ENCODE data around the gene FGFR2. TPM values are rescaled to one million over a fixed set of nuclear protein-coding genes. Genes with fewer than 3 reads are reported as not detected.

FGFR2 gene
- total RNA-seq, 1 donor: 13.8 TPM

DNA sequence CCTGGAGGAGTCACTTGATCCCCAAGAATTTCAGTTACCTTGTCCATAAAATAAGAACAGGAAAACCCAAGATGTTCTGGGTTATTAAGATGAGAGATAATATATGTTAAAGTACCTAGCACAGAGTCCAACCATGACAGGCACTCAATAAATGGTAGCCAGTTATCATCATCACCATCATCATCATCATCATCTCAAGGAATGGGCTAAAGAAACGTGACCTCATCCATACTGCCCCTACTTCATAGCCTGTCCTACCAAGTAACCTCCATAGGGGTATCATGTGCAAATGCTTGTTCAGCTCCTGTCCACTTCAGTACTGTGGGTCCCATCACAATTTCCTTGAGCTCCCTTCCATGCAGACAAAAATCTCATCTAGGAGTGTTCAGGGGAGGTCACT is 14.4 kb downstream of the FGFR2 start:
- no peak for DNase-seq (ENCODE audit: insufficient read length, low spot score, missing footprints)
- Histone ChIP-seq H3K27me3 (ENCODE audit: insufficient read depth, low read length) (no peaks in the 10 kb centered on the region), H3K9me3 (ENCODE audit: low read depth, low read length) (no peaks in the 10 kb centered on the region), H3K4me3 (ENCODE audit: insufficient read depth, low read length) (no peak overlapping the region), H3K79me2 (ENCODE audit: insufficient read depth, low read length) (no peaks in the 10 kb centered on the region), H3K27ac (ENCODE audit: low read depth, low read length) (no peak overlapping the region), H3K4me1 (ENCODE audit: insufficient read depth, low read length) (no peaks in the 10 kb centered on the region), H3K36me3 (ENCODE audit: insufficient read depth, low read length) (no peaks in the 10 kb centered on the region), H4K20me1 (ENCODE audit: insufficient read depth, low read length) (no peaks in the 10 kb centered on the region), H3K4me2 (ENCODE audit: insufficient read depth, low read length) (no peak overlapping the region), H2AFZ (ENCODE audit: low read length) (no peak overlapping the region)
- no peak for TF ChIP-seq CTCF (IDR thresholded peaks at IDR 0.05; ENCODE audit: extremely low read depth, low read depth, low read length)

DNA sequence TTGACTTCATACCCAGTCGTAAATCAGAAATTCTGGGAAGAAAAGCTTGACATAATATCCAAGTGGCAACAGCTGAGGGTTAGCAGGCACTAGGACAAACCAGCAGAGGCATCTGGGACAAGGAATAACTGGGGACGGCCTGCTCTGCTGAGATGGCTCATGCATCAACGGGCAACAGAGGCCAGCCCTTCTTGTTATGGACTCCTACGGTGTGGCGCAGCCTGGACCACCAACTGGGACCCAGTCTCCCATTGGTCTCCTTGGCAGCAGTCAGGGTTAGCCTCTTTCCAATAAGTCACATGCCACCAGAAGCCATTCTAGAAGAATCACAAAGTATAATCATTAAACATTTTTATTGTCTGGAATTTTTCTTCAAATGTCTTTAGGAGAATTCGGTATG is 15.0 kb downstream of the FGFR2 start:
- H3K27me3 ChIP-seq (ENCODE audit: insufficient read depth, low read length): no peaks in the 10 kb centered on the region

DNA sequence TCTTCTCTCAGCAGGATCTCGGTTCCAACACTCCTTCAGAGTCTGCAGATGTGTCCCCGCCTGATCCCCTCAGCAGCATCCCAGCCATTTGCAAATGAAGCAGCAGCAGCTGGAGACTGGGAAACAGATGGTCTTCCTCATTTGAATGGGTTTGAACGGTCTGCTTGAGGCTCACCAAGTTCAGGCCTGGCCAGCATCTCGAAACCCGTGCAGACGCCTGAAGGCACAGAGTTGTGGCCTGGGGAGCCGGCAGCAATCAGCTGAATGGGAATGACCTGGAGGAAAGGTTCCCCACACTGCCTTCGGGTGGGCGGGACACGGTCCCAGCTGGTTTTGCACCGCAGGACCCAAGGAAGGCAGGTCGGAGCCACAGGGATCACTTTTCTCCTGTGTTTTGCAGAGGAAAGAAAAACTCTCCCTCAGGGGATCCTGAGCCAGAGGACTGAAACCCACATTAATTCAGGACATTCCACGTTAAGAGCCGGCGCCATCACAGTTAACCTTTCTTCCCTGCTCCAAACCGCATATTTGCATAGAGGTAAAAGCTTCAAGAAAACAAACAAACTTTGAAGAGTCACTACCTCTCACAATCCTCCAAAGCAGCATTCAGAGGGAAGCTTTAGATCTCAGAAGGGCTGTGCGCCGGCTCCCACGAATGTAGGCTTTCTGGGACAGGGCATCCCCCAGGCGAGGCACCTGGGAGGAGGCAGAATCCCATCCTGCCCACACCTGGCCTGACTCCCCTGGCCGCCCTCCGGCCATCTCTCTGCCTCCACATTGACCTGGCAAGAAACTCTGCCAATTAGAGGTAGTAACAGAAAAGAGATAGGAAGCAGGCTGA is 17.7 kb downstream of the FGFR2 start:
- H3K36me3 ChIP-seq (ENCODE audit: insufficient read depth, low read length): no peaks in the 10 kb centered on the region
- no peak for DNase-seq (ENCODE audit: insufficient read length, low spot score, missing footprints)
- H3K4me2 ChIP-seq (ENCODE audit: insufficient read depth, low read length): no peak overlapping the region
- no peaks in the 10 kb centered on the region for H4K20me1 ChIP-seq (ENCODE audit: insufficient read depth, low read length)
- H3K79me2 ChIP-seq (ENCODE audit: insufficient read depth, low read length): no peaks in the 10 kb centered on the region
- no peak overlapping the region for H3K27ac ChIP-seq (ENCODE audit: low read depth, low read length)
- no peaks in the 10 kb centered on the region for H3K27me3 ChIP-seq (ENCODE audit: insufficient read depth, low read length)
- no peak for TF ChIP-seq CTCF (IDR thresholded peaks at IDR 0.05; ENCODE audit: extremely low read depth, low read depth, low read length)
- no peak overlapping the region for H3K4me3 ChIP-seq (ENCODE audit: insufficient read depth, low read length)
- H2AFZ ChIP-seq (ENCODE audit: low read length): no peak overlapping the region
- no peaks in the 10 kb centered on the region for H3K4me1 ChIP-seq (ENCODE audit: insufficient read depth, low read length)
- no peaks in the 10 kb centered on the region for H3K9me3 ChIP-seq (ENCODE audit: low read depth, low read length)

More for the DNA sequence above, 15.0 kb downstream of the FGFR2 start:
- Histone ChIP-seq H4K20me1 (ENCODE audit: insufficient read depth, low read length) (no peaks in the 10 kb centered on the region), H3K27ac (ENCODE audit: low read depth, low read length) (no peak overlapping the region), H3K4me2 (ENCODE audit: insufficient read depth, low read length) (no peak overlapping the region), H3K4me3 (ENCODE audit: insufficient read depth, low read length) (no peak overlapping the region), H3K9me3 (ENCODE audit: low read depth, low read length) (no peaks in the 10 kb centered on the region), H3K79me2 (ENCODE audit: insufficient read depth, low read length) (no peaks in the 10 kb centered on the region), H2AFZ (ENCODE audit: low read length) (no peak overlapping the region), H3K4me1 (ENCODE audit: insufficient read depth, low read length) (no peaks in the 10 kb centered on the region), H3K36me3 (ENCODE audit: insufficient read depth, low read length) (no peaks in the 10 kb centered on the region)
- no peak for DNase-seq (ENCODE audit: insufficient read length, low spot score, missing footprints)
- no peak for TF ChIP-seq CTCF (IDR thresholded peaks at IDR 0.05; ENCODE audit: extremely low read depth, low read depth, low read length)

DNA sequence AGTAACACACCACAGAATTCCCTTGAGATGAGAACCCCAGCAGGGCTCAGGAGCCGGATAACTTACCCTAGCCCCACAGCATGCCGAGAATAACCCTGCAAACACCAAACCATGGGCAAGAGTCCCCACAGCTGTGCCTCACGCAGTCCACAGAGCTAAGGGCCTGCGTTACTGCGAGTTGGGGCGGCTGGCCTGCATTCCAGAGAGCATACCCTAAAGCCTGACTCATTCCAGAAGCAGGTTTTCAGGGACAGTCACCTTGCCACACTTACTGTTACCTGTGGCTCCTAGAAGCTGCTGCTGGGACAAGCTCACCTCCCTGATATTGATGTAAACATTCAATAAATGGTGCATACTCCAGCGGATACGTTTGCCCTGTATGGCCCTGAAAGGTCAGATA is 18.6 kb downstream of the FGFR2 start:
- no peak overlapping the region for H3K4me2 ChIP-seq (ENCODE audit: insufficient read depth, low read length)
- no peak for DNase-seq (ENCODE audit: insufficient read length, low spot score, missing footprints)
- no peaks in the 10 kb centered on the region for H3K27me3 ChIP-seq (ENCODE audit: insufficient read depth, low read length)
- H2AFZ ChIP-seq (ENCODE audit: low read length): no peak overlapping the region
- no peaks in the 10 kb centered on the region for H3K36me3 ChIP-seq (ENCODE audit: insufficient read depth, low read length)
- H3K4me3 ChIP-seq (ENCODE audit: insufficient read depth, low read length): no peak overlapping the region
- no peaks in the 10 kb centered on the region for H3K4me1 ChIP-seq (ENCODE audit: insufficient read depth, low read length)
- TF ChIP-seq CTCF (IDR thresholded peaks at IDR 0.05; ENCODE audit: extremely low read depth, low read depth, low read length): no peak
- no peaks in the 10 kb centered on the region for H3K9me3 ChIP-seq (ENCODE audit: low read depth, low read length)
- no peak overlapping the region for H3K27ac ChIP-seq (ENCODE audit: low read depth, low read length)
- no peaks in the 10 kb centered on the region for H4K20me1 ChIP-seq (ENCODE audit: insufficient read depth, low read length)
- no peaks in the 10 kb centered on the region for H3K79me2 ChIP-seq (ENCODE audit: insufficient read depth, low read length)
